ENCODE results near the gene LEMD2. TPM values are rescaled to one million over a fixed set of nuclear protein-coding genes. Genes with fewer than 3 reads are reported as not detected.

LEMD2 gene
- polyA plus RNA-seq, 1 of the 3 experiments (the other 2 are of a cell fraction): 56.5 TPM

GRCh38 chr6:33725222-33725621 lies 63.7 kb downstream of the LEMD2 start:
- H4K20me1 ChIP-seq (ENCODE audit: insufficient read depth): no peaks in the 10 kb centered on the region
- no peaks in the 10 kb centered on the region for H3K79me2 ChIP-seq (ENCODE audit: insufficient read depth)
- H3K27ac ChIP-seq (ENCODE audit: low read depth in 2 of 2, low read length in 1 of 2): no peak overlapping the region
- ChIA-PET POLR2A (no interaction called here), CTCF (interaction anchor here (1.0 to 8.2 kb wide), 3 partner anchors 9 to 22 kb away, joined by 3 to 59 read pairs (median 3); no protein-coding TSS in a partner anchor)
- no peaks in the 10 kb centered on the region for H3K9me3 ChIP-seq
- no peak overlapping the region for H3K9ac ChIP-seq
- H3K36me3 ChIP-seq (replicated peaks in 1 of 2; ENCODE audit: control insufficient read depth in 1 of 2, insufficient read depth in 2 of 2, low read length in 1 of 2): no peaks in the 10 kb centered on the region
- no peak for DNase-seq
- no peak for TF ChIP-seq RCOR1 (IDR thresholded peaks at IDR 0.05; ENCODE audit: low read length)
- no peak for TF ChIP-seq ZBTB33 (IDR thresholded peaks at IDR 0.05; ENCODE audit: borderline replicate concordance, low read depth)
- TF ChIP-seq PBX3 (IDR thresholded peaks at IDR 0.05): no peak
- TF ChIP-seq NRF1 (IDR thresholded peaks at IDR 0.05; ENCODE audit: low read depth, low read length): no peak
- TF ChIP-seq ELF1 (IDR thresholded peaks at IDR 0.05): no peak
- no peak for TF ChIP-seq EZH2phosphoT487 (IDR thresholded peaks at IDR 0.05; ENCODE audit: borderline replicate concordance, low read depth)
- TF ChIP-seq MEF2A (IDR thresholded peaks at IDR 0.05; ENCODE audit: borderline replicate concordance, low read depth): no peak
- no peak overlapping the region for H3K4me2 ChIP-seq
- peaks cover 66% of the 10 kb centered on the region for H3K27me3 ChIP-seq (ENCODE audit: insufficient read depth)
- no peak overlapping the region for H3K4me3 ChIP-seq (ENCODE audit: low read depth in 2 of 2, low read length in 1 of 2)
- 86% methylated on average over 11 of the region's 14 CpGs for WGBS (ENCODE audit: low lambda C conversion rate)
- no peaks in the 10 kb centered on the region for H3F3A ChIP-seq (replicated peaks; ENCODE audit: insufficient read depth)
- H3K9me2 ChIP-seq: no peaks in the 10 kb centered on the region
- H2AFZ ChIP-seq (ENCODE audit: low read depth): no peak overlapping the region
- no peaks in the 10 kb centered on the region; a peak in 1 of 4 replicates for H3K4me1 ChIP-seq (ENCODE audit: control insufficient read depth in 1 of 2, insufficient read depth in 2 of 2, low read depth in 1 of 2, low read length in 1 of 2)

GRCh38 chr6:33724102-33725023 lies 64.6 kb downstream of the LEMD2 start:
- no peak for TF ChIP-seq TEAD4 (IDR thresholded peaks at IDR 0.05; ENCODE audit: borderline replicate concordance, insufficient read depth)
- TF ChIP-seq ZBTB33 (IDR thresholded peaks at IDR 0.05; ENCODE audit: borderline replicate concordance, low read depth): no peak
- no peak for TF ChIP-seq EZH2phosphoT487 (IDR thresholded peaks at IDR 0.05; ENCODE audit: borderline replicate concordance, low read depth)
- no peak for TF ChIP-seq RFX5 (IDR thresholded peaks at IDR 0.05; ENCODE audit: low read length)
- no peak for TF ChIP-seq GABPA (IDR thresholded peaks at IDR 0.05; ENCODE audit: low read depth)
- no peak for TF ChIP-seq JUND (IDR thresholded peaks at IDR 0.05)
- TF ChIP-seq SIN3A (IDR thresholded peaks at IDR 0.05; ENCODE audit: borderline replicate concordance, low read depth, low read length): no peak
- TF ChIP-seq POLR2AphosphoS5 (IDR thresholded peaks at IDR 0.05; ENCODE audit: low read depth, low read length): no peak
- TF ChIP-seq MEF2A (IDR thresholded peaks at IDR 0.05; ENCODE audit: borderline replicate concordance, low read depth): no peak
- no peak for TF ChIP-seq FOXJ3 (CRISPR knock-in tag; IDR thresholded peaks at IDR 0.05)
- TF ChIP-seq TAF1 (IDR thresholded peaks at IDR 0.05; ENCODE audit: borderline replicate concordance, low read depth, low read length): no peak
- TF ChIP-seq TCF12 (IDR thresholded peaks at IDR 0.05): no peak
- TF ChIP-seq MXI1 (IDR thresholded peaks at IDR 0.05; ENCODE audit: low read depth, low read length): no peak
- H3K36me3 ChIP-seq (replicated peaks in 1 of 2; ENCODE audit: control insufficient read depth in 1 of 2, insufficient read depth in 2 of 2, low read length in 1 of 2): no peaks in the 10 kb centered on the region
- H3K4me2 ChIP-seq: no peak overlapping the region
- no peaks in the 10 kb centered on the region for H4K20me1 ChIP-seq (ENCODE audit: insufficient read depth)
- DNase-seq: no peak
- H3K79me2 ChIP-seq (ENCODE audit: insufficient read depth): no peaks in the 10 kb centered on the region
- WGBS (ENCODE audit: low lambda C conversion rate): 62% methylated on average over 13 of the region's 13 CpGs
- H3K27ac ChIP-seq (ENCODE audit: low read depth in 2 of 2, low read length in 1 of 2): no peak overlapping the region
- H3K9me3 ChIP-seq: no peaks in the 10 kb centered on the region
- peaks cover 75% of the 10 kb centered on the region for H3K27me3 ChIP-seq (ENCODE audit: insufficient read depth)
- no peak overlapping the region for H2AFZ ChIP-seq (ENCODE audit: low read depth)
- H3K4me3 ChIP-seq (ENCODE audit: low read depth in 2 of 2, low read length in 1 of 2): no peak overlapping the region
- ChIA-PET CTCF (interaction anchor here (1.0 to 3.4 kb wide), 7 partner anchors 9 to 139 kb away, joined by 3 to 21 read pairs (median 3); partner anchors contain the start of gene UQCC2), POLR2A (no interaction called here)
- no peaks in the 10 kb centered on the region for H3K9me2 ChIP-seq
- H3K4me1 ChIP-seq (ENCODE audit: control insufficient read depth in 1 of 2, insufficient read depth in 2 of 2, low read depth in 1 of 2, low read length in 1 of 2): no peaks in the 10 kb centered on the region; a peak in 1 of 4 replicates
- H3F3A ChIP-seq (replicated peaks; ENCODE audit: insufficient read depth): no peaks in the 10 kb centered on the region
- H3K9ac ChIP-seq: no peak overlapping the region
